Stimulated activated CD4-positive, alpha-beta T cell treated with anti-CD3 and anti-CD28 coated beads, Interleukin-1b, Interleukin-23, amount 100 ng/mL, for 24 hours (primary cell): ENCODE results near the gene LMO4.

Experiments used
- DNase-seq, 4 experiments: peaks; one replicate each; pipeline ENCODE4 v3.0.0-alpha.2; 2020; ENCODE audit warnings: low read depth in 4 of 4, low spot score in 1 of 4

The LMO4 gene

DNA sequence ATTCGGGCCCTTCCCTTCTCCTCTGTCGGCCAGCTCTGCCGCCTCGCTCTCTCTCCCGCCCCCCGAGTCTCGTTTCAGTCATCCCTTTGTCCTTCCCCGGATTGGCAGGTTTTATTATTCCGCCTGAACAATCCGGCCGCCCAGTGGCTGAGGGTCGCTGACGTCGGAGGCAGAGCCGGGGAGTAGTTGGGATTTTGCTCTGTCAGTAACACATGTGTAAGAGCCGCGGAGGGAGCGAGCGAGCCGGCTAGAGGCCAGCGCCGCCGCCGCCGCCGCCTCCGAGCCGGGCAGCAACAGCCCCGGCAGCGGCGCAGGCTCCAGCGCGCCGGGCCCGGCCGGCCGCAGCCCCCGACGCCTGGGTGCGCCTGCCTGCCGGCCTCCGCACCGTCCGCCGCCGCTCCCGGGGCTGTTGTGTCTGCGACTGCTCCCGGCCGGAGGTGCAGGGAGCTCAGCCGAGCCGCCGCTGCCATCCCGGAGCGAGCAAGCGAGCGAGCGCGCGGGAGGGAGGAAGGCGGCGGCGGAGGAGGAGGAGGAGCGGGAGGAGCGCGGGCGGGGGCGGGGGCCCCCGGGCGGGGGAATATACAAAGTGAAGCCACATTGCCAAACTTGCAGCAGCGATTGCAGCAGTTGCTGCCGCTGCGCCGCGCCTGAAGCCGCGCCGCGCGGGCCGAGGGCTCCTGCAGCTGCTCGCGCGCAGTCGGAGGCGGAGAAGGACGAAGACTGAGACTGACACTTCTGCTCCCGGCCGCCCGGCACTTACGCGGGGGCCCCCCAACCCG lies at the start of gene LMO4:
Gene LMO4, plus strand, starts transcription at position 609 of the 779 bp plus-strand sequence. CDS start 3,136 bp downstream, outside the sequence.
- DNase-seq = peak; percentile 53 to 76 (median 64)

DNA sequence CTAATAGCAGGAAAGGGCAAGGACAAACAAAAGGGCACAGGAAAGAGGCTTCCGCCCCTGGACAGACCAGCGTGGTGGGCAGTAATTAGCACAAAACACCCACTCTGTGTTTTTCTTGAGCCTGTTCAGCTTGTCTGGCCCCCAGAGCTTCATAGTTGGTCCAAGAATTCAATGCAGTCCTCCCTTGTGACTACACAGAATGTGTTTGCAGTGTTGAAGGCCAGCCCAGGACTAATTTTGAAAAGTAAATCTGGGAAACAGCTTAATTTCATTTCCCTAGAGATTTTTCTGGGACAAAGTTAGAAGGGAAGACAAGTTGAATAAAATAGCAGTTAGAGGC lies 49.2 kb upstream of the LMO4 start:
- no peak for DNase-seq

GRCh38 chr1:87279966-87280535 lies 48.6 kb upstream of the LMO4 start:
- no peak for DNase-seq

GRCh38 chr1:87284456-87285240 lies 44.0 kb upstream of the LMO4 start:
- DNase-seq = no peak

DNA sequence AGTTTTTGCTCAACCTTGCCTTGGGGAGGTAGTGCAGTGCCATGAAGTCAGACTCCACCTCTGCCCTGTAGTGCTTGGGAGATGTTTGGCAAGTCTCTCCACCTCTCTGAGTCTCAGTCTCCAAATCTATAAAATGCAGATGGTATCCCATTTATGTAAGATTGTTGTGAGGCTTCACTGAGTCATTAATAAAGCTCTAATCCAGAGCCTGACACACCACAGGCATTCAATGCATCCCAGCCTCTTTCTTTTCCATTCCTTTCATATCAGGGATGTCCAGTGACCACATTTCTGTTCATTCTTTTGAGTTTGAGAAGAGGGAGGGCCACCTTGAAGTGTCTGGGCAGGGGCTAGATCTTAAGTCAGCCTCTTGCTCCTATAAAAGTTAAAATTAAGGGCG lies 37.6 kb upstream of the LMO4 start:
- no peak for DNase-seq

- peak; percentile 31 to 49 (median 41) for DNase-seq
Observed at GRCh38 chr1:87292684-87293493, 35.8 kb upstream of the LMO4 start.

DNA sequence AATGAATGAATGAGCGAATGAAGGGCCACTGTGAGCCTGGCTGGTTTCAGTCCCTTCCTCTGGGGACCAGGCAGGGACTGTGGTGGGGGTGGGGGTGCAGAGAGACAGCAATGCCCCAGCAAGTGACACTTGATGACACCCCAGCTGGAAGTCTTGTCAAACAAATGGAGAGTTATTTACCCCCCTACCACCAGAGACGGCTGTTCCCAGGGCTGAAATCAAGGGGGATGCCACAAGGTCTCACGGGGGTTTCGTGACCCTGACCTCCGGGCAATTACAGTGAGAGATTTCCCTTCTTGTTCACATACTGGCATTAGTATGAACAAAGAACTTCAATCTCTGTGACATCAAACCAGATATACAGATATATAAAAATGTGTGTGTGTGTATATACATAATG lies 34.0 kb upstream of the LMO4 start:
- DNase-seq = no peak

DNA sequence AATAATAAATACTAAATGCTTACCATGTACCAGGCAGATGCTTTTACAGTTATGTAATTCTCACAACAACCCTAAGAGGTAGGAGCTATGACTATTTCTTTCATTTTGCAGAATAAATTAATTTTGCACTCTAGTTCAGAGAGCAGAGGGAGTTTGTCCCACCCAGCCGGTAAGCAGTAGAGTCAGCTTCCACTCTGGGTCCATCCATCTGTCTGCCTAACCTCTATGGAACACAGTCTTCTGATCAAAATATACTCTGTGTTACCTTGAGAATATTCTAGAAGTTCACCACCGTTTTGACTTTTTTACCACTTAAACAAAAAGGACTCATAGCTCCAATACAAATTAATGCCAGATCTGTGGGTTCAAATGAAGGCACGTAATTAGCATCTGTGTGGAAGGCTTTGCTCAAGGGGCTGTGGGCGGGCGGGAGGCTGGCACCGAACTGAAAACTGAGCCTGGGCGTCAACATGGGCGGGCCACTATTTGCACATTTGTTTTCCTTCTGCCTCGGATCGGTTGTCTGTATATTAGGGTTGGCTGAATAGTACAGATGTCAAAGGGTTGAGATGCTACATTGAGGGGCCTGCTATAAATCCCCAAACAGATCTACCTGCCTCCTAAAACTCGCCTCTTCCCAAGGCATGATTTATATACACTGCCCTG lies 33.1 kb upstream of the LMO4 start:
- no peak for DNase-seq

GRCh38 chr1:87296206-87296605 lies 32.5 kb upstream of the LMO4 start:
- no peak for DNase-seq

- DNase-seq = no peak
Observed at GRCh38 chr1:87299661-87300060, 29.0 kb upstream of the LMO4 start.

- DNase-seq = no peak
Observed at GRCh38 chr1:87300628-87301027, 28.1 kb upstream of the LMO4 start.

DNA sequence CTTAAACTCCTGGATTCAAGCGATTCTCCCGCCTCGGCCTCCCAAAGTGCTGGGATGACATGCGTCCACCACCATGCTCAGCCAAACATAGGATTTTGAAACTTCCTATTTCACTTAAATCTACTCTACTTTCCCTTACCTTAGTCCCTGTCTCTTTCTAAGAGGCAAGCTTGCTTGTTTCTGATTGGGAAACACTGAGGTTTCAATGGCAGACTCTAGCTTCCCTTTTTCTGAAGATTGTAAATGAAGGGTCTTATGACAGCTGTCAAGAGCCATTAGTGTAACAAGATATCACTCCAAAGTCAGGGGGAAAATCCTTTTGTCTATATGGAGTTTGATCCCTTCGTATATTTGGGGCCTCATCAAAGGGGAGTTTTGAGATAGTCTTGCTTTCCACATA lies 23.5 kb upstream of the LMO4 start:
- DNase-seq = no peak

GRCh38 chr1:87305762-87306161 lies 22.9 kb upstream of the LMO4 start:
- DNase-seq = no peak

DNA sequence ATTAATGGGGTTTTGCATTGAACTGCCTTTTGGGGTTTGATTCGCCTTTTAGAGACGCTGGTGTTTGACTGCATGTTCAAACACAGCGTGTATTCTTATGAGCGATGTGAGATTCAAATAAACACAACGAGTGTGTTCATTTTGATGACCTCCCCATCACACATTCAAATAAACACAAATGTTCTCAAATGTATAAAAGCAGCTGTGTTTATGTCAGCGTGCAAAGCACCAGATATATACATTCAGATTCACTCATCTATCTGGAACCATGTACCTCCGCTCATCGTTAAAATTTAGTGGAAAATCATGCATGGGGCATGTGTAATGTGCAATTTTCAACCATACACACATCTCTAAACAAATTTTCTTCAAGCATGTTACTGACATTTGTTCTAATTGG lies 21.4 kb upstream of the LMO4 start:
- DNase-seq = no peak

GRCh38 chr1:87307931-87308330 lies 20.7 kb upstream of the LMO4 start:
- DNase-seq = no peak

- no peak for DNase-seq
Observed at GRCh38 chr1:87314091-87314490, 14.6 kb upstream of the LMO4 start.

DNA sequence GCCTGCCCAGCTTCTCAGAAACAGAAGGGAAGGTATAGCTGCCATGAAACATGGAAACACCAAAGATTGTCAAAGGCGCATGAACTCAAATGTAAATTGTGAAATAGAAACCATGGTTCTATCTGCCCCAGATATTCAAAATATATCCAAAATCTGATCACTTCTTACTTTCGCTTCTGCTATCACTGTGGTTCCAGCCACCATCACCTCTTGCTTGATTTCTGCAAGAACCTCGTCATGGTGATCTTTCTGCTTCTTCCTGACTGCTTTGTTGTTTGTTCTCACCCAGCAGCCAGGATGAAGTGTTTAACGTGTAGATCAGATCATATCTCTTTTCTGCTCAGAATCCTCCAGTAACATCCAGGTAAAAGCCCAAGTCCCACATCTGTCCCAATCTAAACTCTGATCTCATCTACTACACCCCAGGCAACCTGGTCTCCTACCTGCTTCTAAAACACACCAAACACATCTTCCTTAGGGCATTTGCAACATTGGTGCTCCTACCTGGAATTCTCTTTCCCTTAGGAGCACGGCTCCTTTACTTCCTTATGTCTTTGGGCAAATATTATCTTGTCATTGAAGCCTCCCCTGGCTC lies 10.5 kb upstream of the LMO4 start:
- DNase-seq = no peak

GRCh38 chr1:87318806-87319205 lies 9.9 kb upstream of the LMO4 start:
- DNase-seq = no peak

GRCh38 chr1:87325982-87326738 lies 2.5 kb upstream of the LMO4 start:
- DNase-seq = peak in 1 of 4 experiments; percentile 17
